ENCODE data around the gene NELFCD. TPM values are rescaled to one million over a fixed set of nuclear protein-coding genes. Genes with fewer than 3 reads are reported as not detected.

NELFCD gene
- total RNA-seq, 1 donor from 2014 or later, result 122 TPM

DNA sequence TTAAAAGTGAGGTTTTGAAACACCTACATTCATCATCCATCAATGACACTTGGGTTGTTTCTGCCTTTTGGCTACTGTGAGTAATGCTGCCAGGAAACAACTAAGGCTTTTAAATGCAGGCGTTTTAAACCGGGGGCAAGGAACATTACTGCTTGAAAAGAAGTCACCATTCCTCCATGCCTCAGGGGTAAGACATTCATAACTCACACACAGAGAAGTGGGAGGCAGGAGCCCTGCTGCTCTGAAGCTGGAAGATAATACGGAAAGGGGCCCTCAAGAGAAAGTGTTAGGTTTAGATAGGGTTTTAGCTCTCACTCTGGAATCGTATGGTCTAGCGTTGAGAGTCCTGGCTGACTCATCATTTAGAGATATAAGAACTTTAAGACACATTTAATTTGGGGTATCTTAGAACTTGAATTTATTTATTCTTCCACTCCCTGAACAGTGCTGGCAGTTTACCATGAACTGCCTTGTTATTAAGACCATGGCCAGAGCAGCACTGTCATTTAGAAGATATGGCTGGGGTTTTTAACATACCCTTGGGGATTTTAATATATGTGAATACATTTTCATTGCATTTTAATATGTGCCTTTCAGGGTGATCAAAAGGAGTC is 40.0 kb downstream of the NELFCD start:
- Mint-ChIP-seq H3K36me3 (ENCODE audit: insufficient read depth) (peaks cover 7% of the 10 kb centered on the region), H3K4me1 (ENCODE audit: low read depth) (peaks cover 9% of the 10 kb centered on the region), H3K4me3 (ENCODE audit: low read depth) (no peak overlapping the region), H3K27me3 (peaks cover 3% of the 10 kb centered on the region), H3K27ac (no peak overlapping the region), H3K9me3 (ENCODE audit: low read depth) (no peaks in the 10 kb centered on the region)
- no peak for DNase-seq (ENCODE audit: low spot score, unreplicated experiment)
- TF ChIP-seq, protein P1, sequence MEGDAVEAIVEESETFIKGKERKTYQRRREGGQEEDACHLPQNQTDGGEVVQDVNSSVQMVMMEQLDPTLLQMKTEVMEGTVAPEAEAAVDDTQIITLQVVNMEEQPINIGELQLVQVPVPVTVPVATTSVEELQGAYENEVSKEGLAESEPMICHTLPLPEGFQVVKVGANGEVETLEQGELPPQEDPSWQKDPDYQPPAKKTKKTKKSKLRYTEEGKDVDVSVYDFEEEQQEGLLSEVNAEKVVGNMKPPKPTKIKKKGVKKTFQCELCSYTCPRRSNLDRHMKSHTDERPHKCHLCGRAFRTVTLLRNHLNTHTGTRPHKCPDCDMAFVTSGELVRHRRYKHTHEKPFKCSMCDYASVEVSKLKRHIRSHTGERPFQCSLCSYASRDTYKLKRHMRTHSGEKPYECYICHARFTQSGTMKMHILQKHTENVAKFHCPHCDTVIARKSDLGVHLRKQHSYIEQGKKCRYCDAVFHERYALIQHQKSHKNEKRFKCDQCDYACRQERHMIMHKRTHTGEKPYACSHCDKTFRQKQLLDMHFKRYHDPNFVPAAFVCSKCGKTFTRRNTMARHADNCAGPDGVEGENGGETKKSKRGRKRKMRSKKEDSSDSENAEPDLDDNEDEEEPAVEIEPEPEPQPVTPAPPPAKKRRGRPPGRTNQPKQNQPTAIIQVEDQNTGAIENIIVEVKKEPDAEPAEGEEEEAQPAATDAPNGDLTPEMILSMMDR (IDR thresholded peaks at IDR 0.05; ENCODE audit: unreplicated experiment), result no peak

DNA sequence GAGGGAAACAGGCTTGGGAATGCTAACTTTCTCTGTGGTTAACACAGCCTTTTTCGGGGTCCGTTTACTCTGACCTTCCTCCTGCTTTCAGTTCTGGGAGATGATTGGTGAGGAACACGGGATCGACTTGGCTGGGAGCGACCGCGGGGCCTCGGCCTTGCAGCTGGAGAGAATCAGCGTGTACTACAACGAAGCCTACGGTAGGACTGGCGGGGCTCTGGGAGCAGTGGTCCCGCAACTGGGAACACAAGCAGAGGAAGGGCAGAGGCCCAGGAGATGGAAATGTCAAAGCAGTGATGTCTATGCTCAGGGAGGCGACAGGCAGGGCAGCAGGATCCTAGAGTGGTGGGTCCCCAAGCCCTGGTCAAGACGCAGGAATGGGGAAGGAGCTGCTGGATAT is 41.7 kb downstream of the NELFCD start:
- peak overlapping the region; percentile 69 for H3K27ac Mint-ChIP-seq

DNA sequence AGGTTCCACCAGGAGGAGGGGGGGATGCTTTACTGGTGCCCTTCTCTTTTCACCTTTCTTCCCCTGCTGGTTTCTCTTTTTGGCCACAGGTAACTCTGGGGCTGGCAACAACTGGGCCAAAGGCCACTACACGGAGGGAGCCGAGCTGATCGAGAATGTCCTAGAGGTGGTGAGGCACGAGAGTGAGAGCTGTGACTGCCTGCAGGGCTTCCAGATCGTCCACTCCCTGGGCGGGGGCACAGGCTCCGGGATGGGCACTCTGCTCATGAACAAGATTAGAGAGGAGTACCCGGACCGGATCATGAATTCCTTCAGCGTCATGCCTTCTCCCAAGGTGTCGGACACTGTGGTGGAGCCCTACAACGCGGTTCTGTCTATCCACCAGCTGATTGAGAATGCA is 42.6 kb downstream of the NELFCD start:
- Mint-ChIP-seq H3K27ac (no peak overlapping the region), H3K4me1 (ENCODE audit: low read depth) (peaks cover 6% of the 10 kb centered on the region), H3K27me3 (no peaks in the 10 kb centered on the region), H3K9me3 (ENCODE audit: low read depth) (no peaks in the 10 kb centered on the region), H3K4me3 (ENCODE audit: low read depth) (no peak overlapping the region), H3K36me3 (ENCODE audit: insufficient read depth) (peaks cover 9% of the 10 kb centered on the region)
- DNase-seq (ENCODE audit: low spot score, unreplicated experiment), result no peak
- TF ChIP-seq, protein P1 (IDR thresholded peaks at IDR 0.05; ENCODE audit: unreplicated experiment), result no peak

More for the DNA sequence above, 41.7 kb downstream of the NELFCD start:
- Mint-ChIP-seq H3K27me3 (no peaks in the 10 kb centered on the region), H3K36me3 (ENCODE audit: insufficient read depth) (peaks cover 9% of the 10 kb centered on the region), H3K4me3 (ENCODE audit: low read depth) (no peak overlapping the region), H3K9me3 (ENCODE audit: low read depth) (no peaks in the 10 kb centered on the region), H3K4me1 (ENCODE audit: low read depth) (peaks cover 2% of the 10 kb centered on the region)
- DNase-seq (ENCODE audit: low spot score, unreplicated experiment), result no peak
- TF ChIP-seq, protein P1 (IDR thresholded peaks at IDR 0.05; ENCODE audit: unreplicated experiment), result no peak

DNA sequence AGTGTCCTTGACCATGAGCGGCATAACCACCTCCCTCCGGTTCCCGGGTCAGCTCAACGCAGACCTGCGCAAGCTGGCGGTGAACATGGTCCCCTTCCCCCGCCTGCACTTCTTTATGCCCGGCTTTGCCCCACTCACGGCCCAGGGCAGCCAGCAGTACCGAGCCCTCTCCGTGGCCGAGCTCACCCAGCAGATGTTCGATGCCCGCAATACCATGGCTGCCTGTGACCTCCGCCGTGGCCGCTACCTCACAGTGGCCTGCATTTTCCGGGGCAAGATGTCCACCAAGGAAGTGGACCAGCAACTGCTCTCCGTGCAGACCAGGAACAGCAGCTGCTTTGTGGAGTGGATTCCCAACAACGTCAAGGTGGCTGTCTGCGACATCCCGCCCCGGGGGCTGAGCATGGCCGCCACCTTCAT is 43.1 kb downstream of the NELFCD start:
- no peaks in the 10 kb centered on the region for H3K27me3 Mint-ChIP-seq
- peaks cover 9% of the 10 kb centered on the region for H3K36me3 Mint-ChIP-seq (ENCODE audit: insufficient read depth)
- DNase-seq (ENCODE audit: low spot score, unreplicated experiment), result no peak
- TF ChIP-seq, protein P1 (IDR thresholded peaks at IDR 0.05; ENCODE audit: unreplicated experiment), result no peak
- H3K9me3 Mint-ChIP-seq (ENCODE audit: low read depth), result no peaks in the 10 kb centered on the region
- no peak overlapping the region for H3K4me3 Mint-ChIP-seq (ENCODE audit: low read depth)
- H3K27ac Mint-ChIP-seq, result no peak overlapping the region
- peaks cover 11% of the 10 kb centered on the region for H3K4me1 Mint-ChIP-seq (ENCODE audit: low read depth)

DNA sequence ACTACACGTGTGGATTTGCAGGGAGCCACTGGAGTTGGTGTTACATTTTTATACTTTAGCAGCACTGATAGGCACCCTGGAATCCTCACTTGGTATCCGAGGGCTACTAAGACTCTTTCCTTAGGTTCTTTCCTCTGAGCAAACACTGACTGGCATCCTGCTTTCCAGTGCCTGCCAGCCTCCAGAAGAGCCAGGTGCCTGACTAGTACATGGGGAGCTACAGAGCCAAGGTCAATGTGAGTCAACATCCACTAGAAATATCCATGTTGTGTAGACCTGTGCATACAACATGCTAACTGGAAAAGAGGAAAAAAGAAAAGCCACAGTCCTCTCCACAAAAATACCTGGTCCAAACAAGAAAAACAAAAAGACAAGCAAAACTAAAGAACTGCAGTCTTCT is 44.0 kb downstream of the NELFCD start:
- Mint-ChIP-seq H3K36me3 (ENCODE audit: insufficient read depth) (peaks cover 14% of the 10 kb centered on the region), H3K4me3 (ENCODE audit: low read depth) (no peak overlapping the region), H3K27me3 (no peaks in the 10 kb centered on the region)

More for the DNA sequence above, 44.0 kb downstream of the NELFCD start:
- DNase-seq (ENCODE audit: low spot score, unreplicated experiment), result no peak
- H3K27ac Mint-ChIP-seq, result no peak overlapping the region
- TF ChIP-seq, protein P1 (IDR thresholded peaks at IDR 0.05; ENCODE audit: unreplicated experiment), result no peak
- H3K4me1 Mint-ChIP-seq (ENCODE audit: low read depth), result peaks cover 16% of the 10 kb centered on the region
- H3K9me3 Mint-ChIP-seq (ENCODE audit: low read depth), result no peaks in the 10 kb centered on the region
